ENCODE data around the gene ABCA5.

- TF ChIP-seq POLR2A (IDR thresholded peaks at IDR 0.05) (no peak), CTCF (IDR thresholded peaks at IDR 0.05 in 4 of 5, conservative IDR thresholded peaks at IDR 0.05 in 1 of 5) (no peak)
These were observed 118.3 kb downstream of the ABCA5 start for GRCh38 chr17:69208640-69209039.

Measured in gastrocnemius medialis (tissue), 4 donors.